Kidney epithelial cell (primary cell): ENCODE measurements around the gene FBLN1. TPM values are rescaled to one million over a fixed set of nuclear protein-coding genes. Genes with fewer than 3 reads are reported as not detected.
A peak's percentile ranks its signal among the peaks of the same experiment; 100 is the strongest.

Experiments
- DNase-seq: peaks from one replicate; pipeline ENCODE4 v3.0.0-alpha.2; 2010; ENCODE audit warnings: low read depth
- H3K27me3 ChIP-seq: 2 replicates; pipeline ENCODE4 v1.6.0; 2011; ENCODE audit warnings: low read length; ENCODE audit not compliant: control insufficient read depth, insufficient read depth
- H3K36me3 ChIP-seq: 2 replicates; pipeline ENCODE4 v1.5.1; 2011; ENCODE audit warnings: low read length; ENCODE audit not compliant: control insufficient read depth, insufficient read depth
- H3K4me3 ChIP-seq: 2 replicates; pipeline ENCODE4 v1.5.1; 2011; ENCODE audit warnings: low read depth, mild to moderate bottlenecking, control low read depth, low read length
- CTCF ChIP-seq: IDR thresholded peaks from 2 replicates; pipeline ENCODE4 v1.5.1; 2011; ENCODE audit warnings: mild to moderate bottlenecking, moderate library complexity, low read length, control low read depth, inconsistent platforms; ENCODE audit not compliant: insufficient read depth, poor library complexity, severe bottlenecking
- total RNA-seq: library from RNA; depleted of rRNA; stranded (reverse); fragments of >200 nt; gene quantifications from 2 replicates; pipeline ENCODE4 v1.2.3, GENCODE V29; 2015

Gene FBLN1
- total RNA-seq = 29.0 and 32.8 TPM in 2 replicates

- peak within 1 kb of the TSS; percentile 51 for H3K4me3 ChIP-seq
- no peak for DNase-seq
- TF ChIP-seq CTCF = no peak
- H3K27me3 ChIP-seq = peaks cover 16% of the 10 kb centered on the region
- no peaks in the 10 kb centered on the region for H3K36me3 ChIP-seq
Measured at GRCh38 chr22:45502215-45503049, at the start of gene FBLN1. FBLN1 (plus strand) TSS chr22:45502883; CDS start chr22:45502986, 103 bp downstream.

- TF ChIP-seq CTCF = no peak
- Histone ChIP-seq H3K36me3 (no peaks in the 10 kb centered on the region), H3K27me3 (peaks cover 16% of the 10 kb centered on the region), H3K4me3 (no peak overlapping the region)
- DNase-seq = no peak
Measured at GRCh38 chr22:45453764-45454163, 48.9 kb upstream of the FBLN1 start.

- TF ChIP-seq CTCF = no peak
- no peak overlapping the region for H3K4me3 ChIP-seq
Measured at GRCh38 chr22:45454275-45454674, 48.4 kb upstream of the FBLN1 start.

GRCh38 chr22:45455212-45455611 lies 47.5 kb upstream of the FBLN1 start:
- DNase-seq = no peak
- no peak for TF ChIP-seq CTCF
- H3K4me3 ChIP-seq = no peak overlapping the region
- H3K36me3 ChIP-seq = no peaks in the 10 kb centered on the region
- H3K27me3 ChIP-seq = peaks cover 16% of the 10 kb centered on the region

More at GRCh38 chr22:45454275-45454674, 48.4 kb upstream of the FBLN1 start:
- DNase-seq = no peak
- H3K36me3 ChIP-seq = no peaks in the 10 kb centered on the region
- H3K27me3 ChIP-seq = peaks cover 16% of the 10 kb centered on the region

- TF ChIP-seq CTCF = no peak
- Histone ChIP-seq H3K36me3 (no peaks in the 10 kb centered on the region), H3K27me3 (peaks cover 16% of the 10 kb centered on the region), H3K4me3 (no peak overlapping the region)
- DNase-seq = no peak
Measured at GRCh38 chr22:45455621-45456020, 47.1 kb upstream of the FBLN1 start.

- Histone ChIP-seq H3K4me3 (no peak overlapping the region), H3K36me3 (no peaks in the 10 kb centered on the region), H3K27me3 (peaks cover 14% of the 10 kb centered on the region)
- no peak for TF ChIP-seq CTCF
- DNase-seq = no peak
Measured at GRCh38 chr22:45456811-45457210, 45.9 kb upstream of the FBLN1 start.
